GM19397 (cell line): ENCODE measurements around the gene NXT1.
"Not testable (repeated sequence)": the region's sequence is repeated elsewhere in the genome, so short reads cannot be mapped to it uniquely, and the experiment has no call there.

Experiments used
- ATAC-seq: cut with Tn5 transposase; IDR thresholded peaks from one replicate; pipeline ENCODE4 v1.9.1; 2021; ENCODE audit warnings: mild to moderate bottlenecking, moderate library complexity; ENCODE audit not compliant: unreplicated experiment

Gene NXT1

GRCh38 chr20:23327617-23328333 is 22.8 kb upstream of the NXT1 start:
- no peak for ATAC-seq

GRCh38 chr20:23331450-23332350 is 18.9 kb upstream of the NXT1 start:
- ATAC-seq = no peak

- ATAC-seq = no peak
Observed at GRCh38 chr20:23332467-23332866, 18.1 kb upstream of the NXT1 start.

- no peak for ATAC-seq
Observed at GRCh38 chr20:23334111-23334510, 16.5 kb upstream of the NXT1 start.

GRCh38 chr20:23335521-23335920 is 15.1 kb upstream of the NXT1 start:
- no peak for ATAC-seq

- ATAC-seq = no peak
Observed at GRCh38 chr20:23336476-23336875, 14.1 kb upstream of the NXT1 start.

GRCh38 chr20:23337312-23337711 is 13.3 kb upstream of the NXT1 start:
- ATAC-seq = no peak

- no peak for ATAC-seq
Observed at GRCh38 chr20:23339986-23340385, 10.6 kb upstream of the NXT1 start.

GRCh38 chr20:23340524-23340923 is 10.1 kb upstream of the NXT1 start:
- ATAC-seq = peak; percentile 48

GRCh38 chr20:23341073-23341472 is 9.5 kb upstream of the NXT1 start:
- no peak for ATAC-seq

GRCh38 chr20:23343590-23343989 is 7.0 kb upstream of the NXT1 start:
- ATAC-seq = no peak

GRCh38 chr20:23344336-23344735 is 6.3 kb upstream of the NXT1 start:
- no peak for ATAC-seq

- ATAC-seq = no peak
Observed at GRCh38 chr20:23346002-23346401, 4.6 kb upstream of the NXT1 start.

- no peak for ATAC-seq
Observed at GRCh38 chr20:23347791-23348190, 2.8 kb upstream of the NXT1 start.

- ATAC-seq = not testable (repeated sequence)
Observed at GRCh38 chr20:23348510-23348909, 2.1 kb upstream of the NXT1 start.

- peak; percentile 41 for ATAC-seq
Observed at GRCh38 chr20:23349338-23350195, 1.0 kb upstream of the NXT1 start.

GRCh38 chr20:23350904-23351838 is 580 bp downstream of the NXT1 start:
- ATAC-seq = peak; percentile 33

GRCh38 chr20:23356203-23356602 is 5.6 kb downstream of the NXT1 start:
- no peak for ATAC-seq

- ATAC-seq = peak; percentile 68
Observed at GRCh38 chr20:23357767-23358562, 7.4 kb downstream of the NXT1 start.
